Hepatic stellate cell (primary cell): ENCODE data around the gene LDB1.

ENCODE experiments used
- DNase-seq: peaks from one replicate; pipeline ENCODE4 v3.0.0; 2011; ENCODE audit warnings: low spot score

LDB1 gene

GRCh38 chr10:102120142-102120990, at the start of gene LDB1:
Gene LDB1 (minus strand): TSS chr10:102120368. CDS start chr10:102120110, 258 bp downstream.
- DNase-seq: peak; percentile 83

GRCh38 chr10:102167861-102168260, 47.7 kb upstream of the LDB1 start:
- DNase-seq: no peak

GRCh38 chr10:102163342-102163989, 43.3 kb upstream of the LDB1 start:
- DNase-seq: no peak

GRCh38 chr10:102159831-102160230, 39.7 kb upstream of the LDB1 start:
- DNase-seq: no peak

GRCh38 chr10:102159051-102159597, 39.0 kb upstream of the LDB1 start:
- no peak for DNase-seq

GRCh38 chr10:102157224-102157623, 37.1 kb upstream of the LDB1 start:
- DNase-seq: no peak

- no peak for DNase-seq
These were observed 34.4 kb upstream of the LDB1 start for GRCh38 chr10:102154466-102155116.

GRCh38 chr10:102153093-102153620, 33.0 kb upstream of the LDB1 start:
- DNase-seq: no peak

GRCh38 chr10:102152545-102152890, 32.4 kb upstream of the LDB1 start:
- no peak for DNase-seq

- DNase-seq: peak; percentile 95
These were observed 31.8 kb upstream of the LDB1 start, which contains the start of gene NOLC1 for GRCh38 chr10:102151774-102152544. Gene NOLC1 (plus strand): TSS chr10:102152389. CDS start chr10:102152411, 22 bp downstream.

- peak; percentile 66 for DNase-seq
These were observed 31.0 kb upstream of the LDB1 start for GRCh38 chr10:102150970-102151773.

- DNase-seq: no peak
These were observed 28.1 kb upstream of the LDB1 start for GRCh38 chr10:102148275-102148674.

- no peak for DNase-seq
These were observed 27.4 kb upstream of the LDB1 start for GRCh38 chr10:102147561-102147960.

GRCh38 chr10:102146971-102147428, 26.8 kb upstream of the LDB1 start:
- DNase-seq: no peak

GRCh38 chr10:102141583-102142107, 21.5 kb upstream of the LDB1 start:
- no peak for DNase-seq

- no peak for DNase-seq
These were observed 20.9 kb upstream of the LDB1 start for GRCh38 chr10:102140913-102141540.

- DNase-seq: no peak
These were observed 20.1 kb upstream of the LDB1 start for GRCh38 chr10:102140218-102140617.

- no peak for DNase-seq
These were observed 19.3 kb upstream of the LDB1 start for GRCh38 chr10:102139281-102140110.

GRCh38 chr10:102135956-102136526, 15.9 kb upstream of the LDB1 start:
- DNase-seq: no peak
